Measurements from ENCODE around the gene CEL.
"Not testable (repeated sequence)": the region's sequence is repeated elsewhere in the genome, so short reads cannot be mapped to it uniquely, and the experiment has no call there.

The CEL gene

DNA sequence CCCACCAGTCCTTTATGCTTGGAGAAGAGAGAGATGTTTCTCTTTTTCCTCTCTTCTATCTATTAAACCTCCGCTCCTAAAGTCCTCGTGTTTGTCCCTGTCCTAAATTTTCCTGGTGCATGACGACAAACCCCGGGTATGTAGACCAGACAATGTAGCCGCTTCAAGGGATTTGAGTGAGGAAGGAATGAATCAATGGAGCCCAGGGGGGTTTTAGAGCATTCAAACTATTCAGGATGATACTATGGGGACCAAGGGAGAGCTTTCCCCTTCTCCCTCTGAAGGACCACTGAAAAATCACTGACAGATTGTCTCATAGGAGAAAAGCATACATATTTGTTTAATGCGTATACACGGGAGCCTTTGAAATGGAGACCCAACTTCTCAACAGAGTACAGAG is 18.4 kb downstream of the CEL start:
- no peak for DNase-seq (ENCODE audit: low spot score)
- TF ChIP-seq CTCF (IDR thresholded peaks at IDR 0.05; ENCODE audit: extremely low read depth, missing control alignments), result no peak

- not testable (repeated sequence) for DNase-seq (ENCODE audit: low spot score)
These were observed 19.3 kb downstream of the CEL start for GRCh38 chr9:133080786-133081779.

- not testable (repeated sequence) for DNase-seq (ENCODE audit: low spot score)
These were observed 20.3 kb downstream of the CEL start for GRCh38 chr9:133081957-133082644.

DNA sequence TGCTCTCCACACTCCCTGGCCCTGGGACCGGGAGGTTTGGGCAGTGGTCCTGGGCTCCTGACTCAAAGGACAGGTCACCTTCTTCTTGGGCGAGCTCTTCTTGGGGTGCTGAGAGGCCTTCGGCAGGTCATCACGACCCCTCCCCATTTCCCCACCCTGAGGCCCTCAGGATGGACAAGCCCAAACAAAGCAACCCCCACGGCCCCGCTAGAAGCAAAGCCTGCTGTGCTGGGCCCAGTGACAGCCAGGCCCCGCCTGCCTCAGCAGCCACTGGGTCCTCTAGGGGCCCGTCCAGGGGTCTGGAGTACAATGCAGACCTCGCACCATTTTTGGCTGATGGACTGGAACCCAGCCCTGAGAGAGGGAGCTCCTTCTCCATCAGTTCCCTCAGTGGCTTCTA is 21.9 kb downstream of the CEL start:
- not testable (repeated sequence) for DNase-seq (ENCODE audit: low spot score)

- DNase-seq (ENCODE audit: low spot score), result not testable (repeated sequence)
These were observed 24.6 kb downstream of the CEL start for GRCh38 chr9:133086212-133086860.

GRCh38 chr9:133086894-133087293 is 25.1 kb downstream of the CEL start:
- no peak for DNase-seq (ENCODE audit: low spot score)
- TF ChIP-seq CTCF (IDR thresholded peaks at IDR 0.05; ENCODE audit: extremely low read depth, missing control alignments), result no peak

GRCh38 chr9:133087429-133088145 is 25.8 kb downstream of the CEL start:
- no peak for TF ChIP-seq CTCF (IDR thresholded peaks at IDR 0.05; ENCODE audit: extremely low read depth, missing control alignments)
- DNase-seq (ENCODE audit: low spot score), result no peak

GRCh38 chr9:133088146-133088750 is 26.5 kb downstream of the CEL start:
- TF ChIP-seq CTCF (IDR thresholded peaks at IDR 0.05; ENCODE audit: extremely low read depth, missing control alignments), result no peak

DNA sequence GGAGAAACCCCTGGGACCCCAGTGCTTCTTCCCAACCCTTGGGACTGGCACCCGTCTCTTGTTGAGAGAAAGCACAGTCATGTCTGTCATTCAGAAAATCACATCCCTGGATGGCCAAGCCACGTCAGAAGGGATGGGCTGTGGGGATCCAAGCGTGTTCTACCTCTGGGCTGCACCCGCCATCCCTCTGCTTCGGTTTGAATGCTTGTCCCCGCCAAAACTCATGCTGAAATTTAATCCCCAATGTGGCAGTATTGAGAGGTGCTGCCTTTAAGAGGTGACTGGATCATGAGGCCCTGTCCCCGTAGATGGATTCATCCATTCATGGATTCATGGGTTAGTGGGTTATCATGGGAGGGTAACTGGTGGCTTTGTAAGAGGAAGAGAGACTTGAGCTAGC is 27.0 kb downstream of the CEL start:
- no peak for DNase-seq (ENCODE audit: low spot score)
- TF ChIP-seq CTCF (IDR thresholded peaks at IDR 0.05; ENCODE audit: extremely low read depth, missing control alignments), result no peak

More at GRCh38 chr9:133088146-133088750, 26.5 kb downstream of the CEL start:
- no peak for DNase-seq (ENCODE audit: low spot score)

All from GM20000 (cell line).